ENCODE results near the gene SOX18.

DNA sequence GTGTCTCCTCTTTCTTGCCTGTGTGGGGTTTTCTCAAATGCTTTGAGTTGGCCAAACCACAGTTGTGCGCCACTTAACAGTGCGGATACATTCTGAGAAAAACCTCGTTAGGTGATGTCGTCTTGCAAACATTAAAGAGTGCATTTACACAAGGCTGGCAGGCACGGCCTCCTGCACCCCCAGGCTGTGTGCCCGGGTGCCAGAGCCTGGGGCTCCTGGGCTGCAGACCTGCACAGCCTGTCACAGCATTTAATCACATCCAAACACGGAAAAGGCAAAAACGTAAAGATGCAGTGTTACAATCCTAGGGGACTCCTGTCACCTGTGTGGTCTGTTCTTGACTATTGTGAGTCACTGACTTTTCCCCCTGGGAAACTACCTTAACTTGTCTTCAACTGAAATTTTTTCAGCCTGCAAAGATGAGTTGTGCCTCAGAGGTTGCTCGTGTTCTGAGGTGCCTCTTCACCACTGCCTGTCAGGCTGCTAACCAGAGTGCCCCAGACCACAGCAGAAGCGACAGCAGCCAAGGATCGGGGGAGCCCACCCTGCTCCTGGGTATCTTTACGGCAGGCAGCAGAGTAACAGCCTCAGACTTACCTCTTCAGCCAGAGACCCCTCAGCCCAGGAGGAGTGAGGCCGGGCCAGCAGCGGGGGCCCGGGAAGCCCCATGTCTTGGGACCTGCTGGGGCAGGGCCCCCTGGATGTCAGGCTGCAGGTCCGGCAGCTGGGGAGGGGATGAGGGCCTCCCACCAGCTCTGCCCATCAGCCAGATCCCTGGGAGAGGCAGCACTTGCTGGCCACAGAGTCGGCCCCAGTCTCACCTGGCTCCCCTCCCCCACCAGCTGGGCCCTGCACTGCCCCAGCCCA, 14.1 kb downstream of the SOX18 start:
- TF ChIP-seq, protein P1, sequence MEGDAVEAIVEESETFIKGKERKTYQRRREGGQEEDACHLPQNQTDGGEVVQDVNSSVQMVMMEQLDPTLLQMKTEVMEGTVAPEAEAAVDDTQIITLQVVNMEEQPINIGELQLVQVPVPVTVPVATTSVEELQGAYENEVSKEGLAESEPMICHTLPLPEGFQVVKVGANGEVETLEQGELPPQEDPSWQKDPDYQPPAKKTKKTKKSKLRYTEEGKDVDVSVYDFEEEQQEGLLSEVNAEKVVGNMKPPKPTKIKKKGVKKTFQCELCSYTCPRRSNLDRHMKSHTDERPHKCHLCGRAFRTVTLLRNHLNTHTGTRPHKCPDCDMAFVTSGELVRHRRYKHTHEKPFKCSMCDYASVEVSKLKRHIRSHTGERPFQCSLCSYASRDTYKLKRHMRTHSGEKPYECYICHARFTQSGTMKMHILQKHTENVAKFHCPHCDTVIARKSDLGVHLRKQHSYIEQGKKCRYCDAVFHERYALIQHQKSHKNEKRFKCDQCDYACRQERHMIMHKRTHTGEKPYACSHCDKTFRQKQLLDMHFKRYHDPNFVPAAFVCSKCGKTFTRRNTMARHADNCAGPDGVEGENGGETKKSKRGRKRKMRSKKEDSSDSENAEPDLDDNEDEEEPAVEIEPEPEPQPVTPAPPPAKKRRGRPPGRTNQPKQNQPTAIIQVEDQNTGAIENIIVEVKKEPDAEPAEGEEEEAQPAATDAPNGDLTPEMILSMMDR (IDR thresholded peaks at IDR 0.05), result no peak
- TF ChIP-seq EZH2 (IDR thresholded peaks at IDR 0.05) (no peak), EZH2phosphoT487 (IDR thresholded peaks at IDR 0.05) (no peak)
